Stimulated activated CD4-positive, alpha-beta T cell treated with anti-CD3 and anti-CD28 coated beads, Interleukin-2, amount 100 ng/mL, for 24 hours (primary cell): ENCODE data around the gene C10orf95.
"Not testable (repeated sequence)": the region's sequence is repeated elsewhere in the genome, so short reads cannot be mapped to it uniquely, and the experiment has no call there.

ENCODE experiments used
- DNase-seq, 2 donors: peaks; one replicate each; pipeline ENCODE4 v3.0.0-alpha.2; 2020

The C10orf95 gene

DNA sequence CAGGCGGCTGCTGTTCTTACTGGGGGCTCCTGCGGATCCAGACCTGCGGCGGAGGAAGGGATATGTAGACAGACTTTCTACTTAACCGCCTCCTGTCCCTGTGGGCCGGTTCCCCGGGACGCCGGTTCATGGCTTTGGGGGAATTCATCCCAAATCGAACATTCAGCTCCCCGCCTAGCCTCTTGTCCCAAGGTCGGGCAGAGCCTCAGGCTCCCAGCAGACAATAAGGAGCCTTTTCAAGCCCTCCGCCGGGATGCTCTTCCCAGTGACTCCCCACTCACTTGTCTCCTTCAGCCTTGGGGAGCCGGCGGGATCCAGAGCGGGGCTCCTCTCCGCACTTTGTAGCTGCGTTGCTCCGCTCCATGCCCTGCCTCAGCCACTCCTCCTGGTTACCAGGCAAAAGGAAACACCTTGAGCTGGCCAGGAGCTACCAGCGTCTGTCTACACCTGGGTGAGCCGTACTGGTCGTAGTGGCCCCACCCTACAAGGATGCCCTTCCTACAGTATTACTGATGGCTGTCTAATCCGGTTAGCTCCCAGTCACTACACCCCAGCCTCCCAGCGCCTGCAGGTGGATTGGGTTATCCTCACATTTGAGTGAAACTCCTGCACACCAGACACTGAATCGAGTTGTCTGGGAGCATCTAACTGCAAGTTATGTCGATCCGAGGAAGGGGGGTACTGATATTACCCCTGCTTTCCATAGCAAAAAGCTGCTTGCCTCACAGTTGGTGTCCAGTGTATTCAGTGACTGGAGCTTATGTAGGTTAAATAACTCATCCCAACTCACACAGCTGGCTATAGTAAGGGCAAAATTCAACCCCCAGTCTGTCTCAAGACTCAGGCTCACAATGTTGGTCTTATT lies at the start of gene C10orf95:
TSS of gene C10orf95 (minus strand) at position 439 of the 865 bp plus-strand sequence. CDS start 450 bp downstream, outside the sequence.
- peak in 1 of 2 donors; percentile 31 for DNase-seq

DNA sequence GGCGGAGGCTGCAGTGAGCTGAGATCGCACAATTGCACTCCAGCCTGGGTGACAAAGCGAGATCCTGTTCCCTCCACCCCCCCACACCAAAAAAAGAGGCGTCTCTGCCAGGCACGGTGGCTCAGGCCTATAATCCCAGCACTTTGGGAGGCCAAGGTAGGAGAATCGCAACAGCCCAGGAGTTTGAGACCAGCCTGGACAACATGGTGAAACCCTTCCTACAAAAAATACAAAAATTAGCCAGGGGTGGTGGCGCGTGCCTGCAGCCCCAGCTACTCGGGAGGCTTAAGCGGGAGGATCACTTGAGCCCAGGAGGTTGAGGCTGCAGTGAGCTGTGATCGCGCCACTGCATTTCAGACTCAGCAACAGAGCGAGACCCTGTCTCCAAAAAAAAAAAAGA lies 49.3 kb upstream of the C10orf95 start:
- not testable (repeated sequence) for DNase-seq

GRCh38 chr10:102499356-102499755 lies 48.0 kb upstream of the C10orf95 start:
- no peak for DNase-seq

DNA sequence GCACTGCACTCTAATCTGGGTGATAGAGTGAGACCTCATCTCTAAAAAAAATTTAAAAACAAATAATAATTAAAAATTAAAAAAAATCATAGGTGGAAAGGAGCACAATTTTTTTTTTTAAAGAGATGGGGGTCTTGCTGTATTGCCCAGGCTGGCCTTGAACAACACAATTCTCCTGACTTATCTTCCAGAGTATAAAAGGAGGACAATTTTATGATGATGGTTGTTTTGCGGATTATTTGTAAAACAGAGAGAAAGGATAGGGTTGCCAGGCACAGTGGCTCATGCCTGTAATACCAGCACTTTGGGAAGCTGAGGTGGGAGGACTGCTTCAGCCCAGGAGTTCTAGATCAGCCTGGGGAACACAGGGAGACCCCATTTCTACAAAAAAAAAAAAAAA lies 46.2 kb upstream of the C10orf95 start:
- no peak for DNase-seq

- DNase-seq, result no peak
Observed at GRCh38 chr10:102493771-102494170, 42.4 kb upstream of the C10orf95 start.

DNA sequence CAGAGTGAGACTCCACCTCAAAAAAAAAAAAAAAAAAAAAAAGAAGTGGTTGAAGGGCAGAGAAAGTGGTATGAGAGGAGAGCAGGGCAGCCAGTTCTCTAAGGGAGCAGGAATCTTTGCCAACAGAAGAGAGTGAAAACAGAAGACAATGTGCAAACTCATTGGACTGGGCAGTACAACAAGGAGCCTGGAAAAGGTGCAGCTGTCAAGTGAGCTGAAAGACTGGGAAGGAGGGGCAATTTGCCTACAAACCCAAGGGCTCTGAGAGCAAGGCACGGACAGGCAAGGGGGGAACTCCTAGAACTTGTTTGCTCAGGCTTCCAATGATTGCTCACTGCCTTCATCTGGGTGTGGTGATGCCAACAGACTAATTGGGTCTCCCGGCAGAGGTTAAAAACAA lies 41.6 kb upstream of the C10orf95 start:
- DNase-seq, result no peak

DNA sequence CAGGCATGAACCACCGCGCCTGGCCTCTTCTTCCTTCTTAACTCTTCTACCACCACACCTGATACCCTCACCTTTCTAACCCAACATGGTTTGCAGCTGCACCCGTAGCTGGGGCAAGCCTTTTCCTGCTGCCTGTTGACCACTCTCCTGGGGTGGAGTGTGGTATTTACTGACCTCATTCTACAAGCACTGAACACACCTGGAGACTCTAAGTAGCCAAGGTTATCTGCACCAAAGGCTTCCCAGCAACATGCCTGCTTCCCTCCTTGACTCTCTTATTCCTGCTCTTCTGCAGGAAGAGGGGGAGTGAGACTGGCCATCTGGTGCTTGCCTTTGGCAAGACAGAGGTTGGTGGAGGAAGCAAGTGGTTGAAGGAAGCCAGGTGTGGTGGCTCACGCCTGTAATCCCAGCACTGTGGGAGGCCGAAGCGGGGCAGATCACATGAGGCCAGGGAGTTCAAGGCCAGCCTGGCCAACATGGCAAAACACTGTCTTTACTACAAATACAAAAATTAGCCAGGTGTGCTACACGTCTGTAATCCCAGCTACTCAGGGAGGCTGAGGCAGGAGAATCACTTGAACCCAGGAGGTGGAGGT lies 41.1 kb upstream of the C10orf95 start:
- no peak for DNase-seq

GRCh38 chr10:102491136-102491535 lies 39.8 kb upstream of the C10orf95 start:
- DNase-seq, result no peak

DNA sequence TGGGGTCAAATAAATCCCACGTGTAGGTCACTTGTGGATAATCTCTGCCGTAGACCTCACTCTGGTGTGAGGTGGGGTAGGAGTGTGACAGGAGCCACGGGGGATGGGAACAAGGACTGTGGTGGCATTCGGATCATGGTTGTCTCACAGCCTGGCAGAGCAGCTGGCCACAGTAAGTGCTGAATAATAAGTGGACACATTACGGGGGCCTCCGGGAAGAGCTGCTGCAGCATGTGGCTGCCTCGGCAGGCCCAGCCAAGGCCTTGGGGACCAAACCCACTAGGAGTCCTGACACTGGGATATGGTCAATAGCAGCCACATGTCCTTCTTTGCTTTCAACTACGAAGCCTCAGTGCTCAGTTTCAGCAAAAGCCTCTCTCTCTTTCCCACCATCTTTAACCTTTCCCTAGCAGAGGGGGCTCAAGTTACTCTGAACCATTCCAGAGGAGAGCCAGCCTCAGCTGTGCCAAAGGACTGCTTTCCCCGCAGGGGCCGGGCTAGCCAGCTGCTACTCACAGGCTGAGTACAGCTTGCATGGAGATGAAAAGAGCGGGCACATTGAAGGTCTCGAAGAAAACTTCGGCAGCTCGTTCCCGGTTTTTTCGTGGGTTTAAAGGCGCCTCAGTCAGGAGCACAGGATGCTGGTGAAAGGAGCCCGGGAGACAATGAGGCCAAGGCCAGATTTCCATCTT lies 33.9 kb upstream of the C10orf95 start:
- no peak for DNase-seq

DNA sequence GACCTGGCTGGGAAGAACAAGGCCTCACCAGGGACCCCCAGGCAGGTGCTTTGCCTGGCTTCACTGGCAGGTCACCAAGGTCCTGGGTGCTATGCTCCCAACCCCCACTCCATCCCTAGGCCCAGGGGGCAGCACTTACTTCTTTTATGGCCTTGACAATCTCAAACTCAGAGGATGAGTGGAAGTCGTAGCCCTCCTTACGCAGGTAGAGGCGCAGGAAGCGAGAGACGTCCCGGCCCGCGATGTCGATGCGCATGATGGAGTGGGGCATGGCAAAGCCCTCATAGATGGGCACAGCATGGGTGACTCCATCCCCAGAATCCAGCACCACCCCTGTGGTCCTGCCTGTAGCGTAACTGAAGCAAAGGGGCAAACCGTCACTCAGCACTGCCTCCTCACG lies 32.7 kb upstream of the C10orf95 start:
- no peak for DNase-seq

DNA sequence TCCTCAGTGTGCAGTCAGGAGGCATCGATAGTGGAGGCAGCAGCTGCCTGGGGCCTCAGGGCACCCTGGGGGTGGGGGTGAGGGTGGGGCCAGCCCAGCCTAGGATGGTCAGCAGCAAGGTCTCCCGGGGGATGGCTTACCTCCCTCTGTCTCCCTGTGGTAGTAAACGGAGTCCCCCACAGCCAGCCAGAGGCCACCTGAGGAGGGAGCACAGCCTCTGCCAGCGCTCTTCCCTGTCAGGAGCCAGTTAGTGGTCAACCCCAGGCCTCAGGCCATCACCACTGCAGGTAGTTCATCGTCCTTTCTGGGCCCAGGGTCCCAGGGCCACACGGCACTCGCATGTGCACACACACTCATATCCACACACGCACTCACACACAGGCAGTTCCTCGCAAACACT lies 29.1 kb upstream of the C10orf95 start:
- DNase-seq, result no peak

DNA sequence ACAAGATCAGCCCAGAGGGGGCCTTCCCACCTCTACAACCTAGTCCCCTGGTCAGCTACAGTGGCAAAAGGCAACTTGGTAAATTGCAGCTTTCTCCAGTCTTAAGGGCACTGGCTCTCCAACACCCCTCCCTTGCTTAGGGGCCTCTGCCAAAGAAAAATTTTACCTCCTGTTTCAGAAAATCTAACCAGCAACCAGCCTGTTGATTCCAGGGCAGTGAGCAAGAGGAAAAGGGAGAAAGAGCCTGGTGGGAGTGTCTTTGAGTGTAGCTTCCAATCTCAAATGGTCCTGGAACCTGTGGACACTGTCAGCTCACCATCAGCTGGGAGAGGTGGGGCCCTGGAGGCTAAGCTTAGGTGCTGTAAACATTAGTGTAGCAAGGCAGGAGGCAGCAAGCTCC lies 28.3 kb upstream of the C10orf95 start:
- DNase-seq, result no peak

GRCh38 chr10:102476466-102477141 lies 25.3 kb upstream of the C10orf95 start:
- no peak for DNase-seq

- no peak for DNase-seq
Observed at GRCh38 chr10:102475451-102476040, 24.2 kb upstream of the C10orf95 start.

DNA sequence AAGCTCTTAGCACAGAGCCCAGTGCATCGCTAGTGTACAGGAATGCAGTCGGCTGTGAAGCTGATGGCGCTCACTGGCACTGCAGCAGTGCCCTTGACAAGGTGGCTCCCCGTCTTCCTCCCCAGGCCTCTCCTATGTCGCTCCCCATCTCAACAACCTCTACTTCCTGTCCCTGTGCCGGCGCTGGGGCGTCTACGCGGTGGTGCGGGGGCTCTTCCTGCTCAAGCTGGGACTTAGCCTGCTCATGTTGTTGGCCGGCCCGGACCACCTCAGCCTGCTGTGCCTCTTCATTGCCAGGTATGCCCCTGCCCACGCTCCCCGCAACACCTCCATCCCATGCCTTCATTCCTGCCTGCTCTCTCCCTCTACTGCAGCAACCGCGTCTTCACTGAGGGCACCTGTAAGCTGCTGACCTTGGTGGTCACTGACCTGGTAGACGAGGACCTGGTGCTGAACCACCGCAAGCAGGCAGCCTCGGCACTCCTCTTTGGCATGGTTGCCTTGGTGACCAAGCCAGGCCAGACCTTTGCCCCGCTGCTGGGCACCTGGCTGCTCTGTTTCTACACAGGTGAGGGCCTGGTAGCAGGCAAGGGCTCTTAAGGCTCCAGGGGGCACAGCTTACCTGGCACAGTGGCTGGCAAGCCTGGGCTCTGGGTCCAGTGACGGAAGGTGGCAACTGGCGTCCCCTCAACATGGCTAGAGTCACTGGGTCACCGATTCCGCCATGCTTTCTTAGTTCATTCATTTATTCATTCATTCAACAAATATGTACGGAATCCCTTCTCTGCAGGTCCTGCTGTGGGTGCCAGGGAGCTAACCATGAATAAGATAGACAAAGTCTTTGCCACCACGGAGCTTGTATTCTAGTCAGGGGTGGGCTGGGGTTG lies 22.3 kb upstream of the C10orf95 start:
- DNase-seq, result no peak

DNA sequence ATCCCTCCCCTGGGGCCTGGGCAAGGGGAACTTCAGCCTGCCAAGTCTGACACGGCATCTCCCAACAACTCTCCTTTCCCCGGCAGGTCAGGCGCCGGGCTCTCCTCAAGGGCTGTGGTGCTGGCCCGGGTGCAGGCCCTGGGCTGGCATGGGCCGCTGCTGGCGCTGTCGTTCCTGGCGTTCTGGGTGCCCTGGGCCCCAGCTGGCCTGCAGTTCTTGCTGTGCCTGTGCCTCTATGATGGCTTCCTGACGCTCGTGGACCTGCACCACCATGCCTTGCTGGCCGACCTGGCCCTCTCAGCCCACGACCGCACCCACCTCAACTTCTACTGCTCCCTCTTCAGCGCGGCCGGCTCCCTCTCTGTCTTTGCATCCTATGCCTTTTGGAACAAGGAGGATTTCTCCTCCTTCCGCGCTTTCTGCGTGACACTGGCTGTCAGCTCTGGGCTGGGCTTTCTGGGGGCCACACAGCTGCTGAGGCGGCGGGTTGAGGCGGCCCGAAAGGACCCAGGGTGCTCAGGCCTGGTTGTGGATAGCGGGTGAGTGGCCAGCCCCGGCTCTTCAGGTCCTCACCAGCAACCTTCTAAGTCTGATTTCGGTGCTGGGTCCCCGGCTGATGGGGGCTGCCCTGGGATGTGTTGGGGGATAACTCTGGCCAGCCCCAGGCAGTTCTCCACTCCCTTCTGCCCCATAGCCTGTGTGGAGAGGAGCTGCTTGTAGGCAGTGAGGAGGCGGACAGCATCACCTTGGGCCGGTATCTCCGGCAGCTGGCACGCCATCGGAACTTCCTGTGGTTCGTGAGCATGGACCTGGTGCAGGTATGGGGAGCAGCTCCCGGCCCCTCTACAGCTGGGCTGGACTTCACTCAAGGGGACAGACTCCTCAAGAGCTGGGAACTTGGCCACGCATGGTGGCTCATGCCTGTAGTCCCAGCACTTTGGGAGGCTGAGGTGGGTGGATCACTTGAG lies 19.5 kb upstream of the C10orf95 start:
- DNase-seq, result no peak

- no peak for DNase-seq
Observed at GRCh38 chr10:102468683-102469082, 17.3 kb upstream of the C10orf95 start.

- DNase-seq, result no peak
Observed at GRCh38 chr10:102467971-102468438, 16.7 kb upstream of the C10orf95 start.

DNA sequence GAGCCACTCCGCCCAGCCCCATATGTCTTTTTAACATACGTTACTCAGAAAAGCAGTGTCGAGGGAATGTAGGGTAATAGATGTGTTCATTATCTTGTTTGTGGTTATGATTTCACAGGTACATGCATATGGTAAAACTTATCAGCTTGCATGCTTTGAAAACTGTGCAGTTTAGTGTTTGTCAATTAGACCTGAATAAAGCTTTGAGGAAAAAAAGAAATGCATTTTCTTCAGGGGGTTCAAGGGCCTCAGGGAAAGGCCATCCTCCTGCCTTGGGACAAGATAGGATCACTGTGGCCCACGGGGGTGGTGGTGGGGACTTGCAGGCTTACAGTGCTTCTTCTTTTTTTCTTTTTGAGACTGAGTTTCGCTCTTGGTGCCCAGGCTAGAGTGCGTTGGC lies 16.0 kb upstream of the C10orf95 start:
- DNase-seq, result no peak

- DNase-seq, result no peak
Observed at GRCh38 chr10:102465466-102465865, 14.1 kb upstream of the C10orf95 start.
